ENCODE measurements around the gene ARHGAP26.

ARHGAP26 gene

DNA sequence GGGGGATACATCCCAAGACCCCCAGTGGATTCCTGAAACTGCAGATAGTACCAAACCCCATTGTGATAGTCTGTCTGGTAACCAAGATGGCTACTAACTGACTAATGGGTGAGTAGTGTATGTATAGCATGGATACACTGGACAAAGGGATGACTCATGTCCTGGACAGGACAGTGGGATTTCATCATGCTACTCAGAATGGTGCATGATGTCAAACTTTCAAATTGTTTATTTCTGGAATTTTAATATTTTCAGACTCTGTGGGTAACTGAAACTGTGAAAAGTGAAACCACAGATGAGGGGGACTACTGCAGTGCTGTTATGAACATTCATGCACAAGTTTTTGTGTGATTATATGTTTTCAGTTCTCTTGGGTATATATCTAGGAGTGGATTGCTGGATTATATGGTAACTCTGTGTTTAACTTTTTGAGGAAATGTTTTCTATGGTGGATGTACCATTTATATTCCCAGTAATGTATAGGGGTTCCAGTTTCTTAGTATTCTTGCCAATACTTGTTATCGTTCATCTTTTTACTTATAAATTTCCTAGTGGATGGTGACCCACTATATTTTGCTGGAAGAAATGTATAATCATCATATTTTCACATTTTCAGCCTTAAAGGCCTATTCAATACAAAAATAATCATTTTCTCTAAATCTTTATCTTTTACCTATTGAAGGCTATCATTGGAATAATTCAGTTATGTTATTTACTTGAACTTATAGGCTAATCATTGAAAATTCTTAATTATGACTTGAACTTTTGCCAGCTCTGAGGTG lies 492.4 kb downstream of the ARHGAP26 start:
- DNase-seq, result no peak

DNA sequence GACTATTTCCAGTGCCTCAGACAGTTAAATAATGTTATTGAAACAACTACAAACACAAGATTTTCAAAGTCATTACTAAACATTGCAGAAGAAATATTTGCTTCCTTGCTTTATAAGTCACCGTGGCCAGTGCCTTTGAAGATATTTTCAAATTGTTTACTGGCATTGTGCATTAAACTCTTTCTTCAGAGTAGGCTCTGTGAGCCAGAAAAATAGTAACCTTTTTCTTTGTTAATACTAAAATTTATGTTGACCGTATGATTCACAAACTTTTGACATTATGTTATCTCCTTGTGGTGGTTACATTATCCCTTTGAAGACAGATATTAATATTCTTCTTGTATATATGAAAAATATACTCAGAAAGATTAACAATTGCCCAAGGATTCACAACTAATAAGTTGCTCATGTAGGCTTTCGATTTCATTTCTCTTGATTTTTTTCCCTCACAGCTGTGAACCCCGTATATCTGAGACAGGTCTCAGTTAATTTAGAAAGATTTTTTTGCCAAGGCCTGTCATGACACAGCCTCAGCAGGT lies 493.2 kb downstream of the ARHGAP26 start:
- DNase-seq, result no peak

DNA sequence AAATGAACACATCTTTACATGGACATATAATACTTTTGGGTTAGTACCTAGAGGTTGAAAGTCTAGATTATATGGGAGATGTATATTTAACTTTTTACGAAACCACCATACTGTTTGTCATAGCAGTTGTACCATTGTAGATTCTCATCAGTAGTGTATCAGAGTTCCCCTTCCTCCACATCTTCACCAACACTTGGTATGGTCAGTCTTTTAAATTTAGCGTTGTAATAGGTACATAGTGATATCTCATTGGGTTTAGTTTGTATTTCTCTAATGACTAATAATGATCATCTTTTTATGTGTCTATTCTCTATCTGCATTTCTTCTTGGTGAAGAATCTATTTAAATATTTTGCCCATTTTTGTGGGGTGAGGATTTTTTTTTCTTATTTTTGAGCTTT lies 495.8 kb downstream of the ARHGAP26 start:
- no peak for DNase-seq

DNA sequence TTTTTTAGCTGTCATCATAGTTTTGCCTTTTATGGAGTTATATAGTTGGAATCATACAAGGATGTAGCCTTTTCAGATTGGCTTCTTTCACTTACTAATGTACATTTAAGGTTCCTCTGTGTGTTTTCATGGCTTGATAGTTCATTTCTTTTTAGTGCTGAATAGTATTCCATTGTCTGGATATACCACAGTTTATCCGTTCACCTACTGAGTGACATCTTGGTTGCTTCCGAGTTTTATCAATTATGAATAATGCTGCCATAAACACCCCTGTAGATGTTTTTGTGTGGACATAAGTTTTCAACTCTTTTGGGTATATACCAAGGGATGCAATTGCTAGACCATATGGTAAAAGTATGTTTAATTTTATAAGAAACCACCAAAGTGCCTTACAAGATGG lies 497.0 kb downstream of the ARHGAP26 start:
- no peak for DNase-seq

DNA sequence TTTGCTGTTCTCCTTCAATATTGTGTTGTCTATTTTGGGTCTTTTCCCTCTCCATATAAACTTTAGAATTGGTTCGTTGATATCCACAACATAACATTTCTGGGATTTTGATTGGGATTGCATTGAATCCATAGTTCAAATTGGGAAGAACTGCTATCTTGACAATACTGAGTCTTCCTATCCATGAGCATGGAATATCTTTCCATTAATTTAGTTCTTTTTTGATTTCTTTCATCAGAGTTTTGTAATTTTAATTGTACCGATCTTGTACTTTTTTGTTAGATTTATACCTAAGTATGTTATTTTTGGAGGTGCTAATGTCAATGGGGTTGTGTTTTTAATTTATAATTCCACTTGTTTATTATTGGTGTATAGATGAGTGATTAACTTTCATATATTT lies 498.2 kb downstream of the ARHGAP26 start:
- DNase-seq, result no peak

DNA sequence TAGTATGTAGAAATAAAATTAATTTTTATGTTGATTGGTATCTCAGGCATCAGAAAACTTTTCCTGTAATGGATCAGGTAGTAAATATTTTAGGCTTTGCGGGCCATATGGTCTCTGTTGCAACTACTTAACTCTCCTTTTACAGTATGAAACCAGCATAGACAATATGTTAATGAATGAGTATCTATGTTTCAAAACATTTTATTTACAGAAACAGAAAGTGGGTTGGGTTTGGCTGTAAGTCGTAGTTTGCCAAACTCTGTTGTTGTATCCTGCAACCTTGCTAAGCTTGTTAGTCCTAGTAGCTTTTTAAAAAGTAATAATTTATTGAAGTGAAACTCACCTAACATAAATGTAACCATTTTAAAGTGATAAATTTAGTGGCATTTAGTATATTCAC lies 501.3 kb downstream of the ARHGAP26 start:
- no peak for DNase-seq

DNA sequence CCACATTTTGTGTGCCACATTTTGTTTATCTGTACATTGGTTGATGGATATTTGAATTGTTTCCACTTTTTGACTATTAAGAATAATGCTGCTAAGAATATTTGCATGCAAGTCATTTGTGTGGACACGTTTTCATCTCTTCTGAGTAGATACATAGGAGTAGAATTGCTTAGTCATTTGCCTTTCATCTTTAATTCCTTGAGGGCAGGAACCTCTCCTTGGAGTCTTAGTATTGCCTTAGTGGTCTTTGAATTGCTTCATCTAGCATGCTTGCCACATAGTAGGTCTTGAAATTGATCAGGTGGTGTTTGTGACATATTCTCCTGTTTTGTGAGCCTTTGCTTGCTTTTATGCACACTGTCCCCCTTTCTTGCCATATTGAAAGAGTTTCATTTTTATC lies 504.8 kb downstream of the ARHGAP26 start:
- DNase-seq, result no peak

DNA sequence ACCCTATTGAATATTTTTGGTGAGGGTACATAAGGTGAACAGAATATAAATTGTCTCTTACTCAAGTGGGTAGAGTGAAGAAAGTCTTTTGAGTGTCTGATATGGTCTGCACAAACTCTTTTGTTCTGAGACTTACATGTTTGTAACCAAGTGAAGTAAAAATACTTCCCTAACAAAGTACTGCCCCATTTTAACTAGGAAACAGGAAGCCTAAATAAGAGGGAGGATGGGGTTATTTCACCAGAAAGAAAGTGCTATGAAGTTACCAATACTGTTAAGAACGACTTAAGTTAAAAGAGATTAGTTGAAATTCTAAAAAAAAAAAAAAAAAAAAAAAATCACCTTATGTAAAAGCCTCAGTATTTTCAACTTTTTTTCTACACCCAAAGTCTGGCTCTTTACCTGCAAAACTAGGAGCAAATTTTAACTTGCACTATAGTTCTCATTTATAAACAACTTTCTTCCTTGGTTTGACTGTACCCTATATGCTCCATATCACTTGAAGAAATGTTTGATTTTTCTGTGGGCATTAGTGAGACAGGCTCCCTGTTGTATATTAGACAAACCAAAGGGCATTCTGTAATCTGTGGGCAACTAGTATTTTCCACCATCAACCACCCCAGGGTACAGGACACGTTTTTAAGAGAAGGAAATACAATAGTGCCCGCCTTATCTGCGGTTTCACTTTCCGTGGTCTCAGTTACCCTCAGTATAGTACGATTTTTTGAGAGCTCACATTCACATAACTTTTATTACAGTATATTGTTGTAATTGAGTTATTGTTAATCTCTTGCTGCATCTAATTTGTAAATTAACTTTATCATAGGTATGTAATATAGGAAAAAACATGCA lies 505.6 kb downstream of the ARHGAP26 start:
- no peak for DNase-seq

DNA sequence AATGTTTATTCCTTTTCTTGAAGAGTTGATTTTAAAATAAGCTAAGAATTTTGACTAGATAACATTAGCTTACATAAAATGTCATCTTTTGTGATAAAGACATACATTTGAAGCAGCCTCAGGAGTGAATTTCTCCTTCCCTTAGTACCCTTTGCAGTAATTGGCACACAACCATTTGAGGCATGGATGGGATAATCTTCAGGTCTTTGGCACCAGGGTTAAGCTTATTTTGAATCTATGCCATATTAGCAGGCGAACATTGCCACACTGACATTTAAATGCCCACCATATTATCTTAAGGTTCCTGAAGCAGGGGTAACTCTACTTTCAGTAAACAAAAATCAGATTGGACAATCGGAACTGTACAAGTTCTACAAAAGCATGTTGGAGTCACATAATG lies 507.4 kb downstream of the ARHGAP26 start:
- no peak for DNase-seq

Data from activated CD4-positive, alpha-beta T cell treated with anti-CD3 and anti-CD28 coated beads for 4 hours (primary cell).